PC-9 (cell line): Measurements from ENCODE around the gene FAM3D. TPM values are rescaled to one million over a fixed set of nuclear protein-coding genes. Genes with fewer than 3 reads are reported as not detected.
"Not testable (repeated sequence)": the region's sequence is repeated elsewhere in the genome, so short reads cannot be mapped to it uniquely, and the experiment has no call there.

Experiments used
- BruUV-seq: library from RNA; stranded (reverse); fragments of 400-500 nt; replicated peaks from 2 replicates; lab custom pipeline; 2021; lab: Mats Ljungman, UMichigan
- CTCF ChIA-PET: fragments of 300-600 bp; sonication (Branson Sonifier 250); formaldehyde crosslinking; loops from one replicate; lab custom pipeline; 2022; ENCODE audit warnings: antibody characterized with exemption; lab: Charles Lee
- POLR2A ChIA-PET: fragments of 300-600 bp; sonication (Branson Sonifier 250); formaldehyde crosslinking; loops from one replicate; lab custom pipeline; 2022; ENCODE audit warnings: antibody characterized with exemption; ENCODE audit not compliant: unreplicated experiment; lab: Charles Lee
- DNase-seq, 2 experiments: peaks; one replicate each; pipeline versions ENCODE4 v3.0.0 to v3.0.0-alpha.2; 2015 to 2022; ENCODE audit warnings: mixed read lengths in 1 of 2
- H2AFZ ChIP-seq: fragments of 200-600 bp; sonication (generic); 2 replicates; pipeline ENCODE4 v1.8.1; 2017; ENCODE audit warnings: antibody characterized with exemption
- H3F3A ChIP-seq: fragments of 200-600 bp; sonication (generic); 2 replicates; pipeline ENCODE4 v1.8.1; 2017; ENCODE audit warnings: antibody characterized with exemption, mild to moderate bottlenecking, low read depth; ENCODE audit not compliant: insufficient read depth
- H3K27ac ChIP-seq: fragments of 200-600 bp; sonication (generic); 2 replicates; pipeline ENCODE4 v1.6.1; 2016; ENCODE audit warnings: mixed run types
- H3K27me3 ChIP-seq: fragments of 200-600 bp; sonication (generic); 2 replicates; pipeline ENCODE4 v1.6.1; 2016; ENCODE audit warnings: low read depth, mixed run types; ENCODE audit not compliant: insufficient read depth
- H3K36me3 ChIP-seq: fragments of 200-600 bp; sonication (generic); 2 replicates; pipeline ENCODE4 v1.6.1; 2016; ENCODE audit warnings: low read depth, mixed run types
- H3K4me1 ChIP-seq: fragments of 200-600 bp; sonication (generic); replicated peaks from 2 replicates; pipeline ENCODE4 v1.6.1; 2016; ENCODE audit warnings: mixed run types; ENCODE audit not compliant: insufficient read depth
- H3K4me2 ChIP-seq: fragments of 200-600 bp; sonication (generic); 2 replicates; pipeline ENCODE4 v1.6.1; 2017; ENCODE audit warnings: mixed run types
- H3K4me3 ChIP-seq: fragments of 200-600 bp; sonication (generic); 2 replicates; pipeline ENCODE4 v1.6.1; 2016; ENCODE audit warnings: mixed run types
- H3K79me2 ChIP-seq: fragments of 200-600 bp; sonication (generic); 2 replicates; pipeline ENCODE4 v1.6.1; 2017; ENCODE audit warnings: low read depth, mixed run types
- H3K9me2 ChIP-seq: fragments of 200-600 bp; sonication (generic); 2 replicates; pipeline ENCODE4 v1.8.1; 2017; ENCODE audit warnings: mild to moderate bottlenecking; ENCODE audit not compliant: insufficient read depth
- H3K9me3 ChIP-seq: fragments of 200-600 bp; sonication (generic); 2 replicates; pipeline ENCODE4 v1.8.1; 2016; ENCODE audit warnings: low read depth; ENCODE audit not compliant: insufficient read depth
- H4K20me1 ChIP-seq: fragments of 200-600 bp; sonication (generic); 2 replicates; pipeline ENCODE4 v1.8.1; 2017; ENCODE audit not compliant: insufficient read depth
- CTCF ChIP-seq: fragments of 200-600 bp; sonication (generic); conservative IDR thresholded peaks from 2 replicates; pipeline ENCODE4 v1.6.1; 2017; ENCODE audit warnings: mixed run types, antibody characterized with exemption, mild to moderate bottlenecking, moderate library complexity
- EZH2 ChIP-seq: fragments of 200-600 bp; sonication (generic); IDR thresholded peaks from 2 replicates; pipeline ENCODE4 v1.8.0; 2017; ENCODE audit warnings: antibody characterized with exemption, low read depth
- intact Hi-C: fragments of 100-400 bp; cut with micrococcal nuclease; formaldehyde crosslinking; loops from one replicate; pipeline ENCODE4 v1.10.0; 2022; ENCODE audit not compliant: unreplicated experiment
- total RNA-seq: library from RNA; stranded (reverse); gene quantifications from 2 replicates; pipeline ENCODE4 v1.2.3, GENCODE V29; 2021

FAM3D gene
- total RNA-seq, 1 experiment from 2014 or later: not detected

DNA sequence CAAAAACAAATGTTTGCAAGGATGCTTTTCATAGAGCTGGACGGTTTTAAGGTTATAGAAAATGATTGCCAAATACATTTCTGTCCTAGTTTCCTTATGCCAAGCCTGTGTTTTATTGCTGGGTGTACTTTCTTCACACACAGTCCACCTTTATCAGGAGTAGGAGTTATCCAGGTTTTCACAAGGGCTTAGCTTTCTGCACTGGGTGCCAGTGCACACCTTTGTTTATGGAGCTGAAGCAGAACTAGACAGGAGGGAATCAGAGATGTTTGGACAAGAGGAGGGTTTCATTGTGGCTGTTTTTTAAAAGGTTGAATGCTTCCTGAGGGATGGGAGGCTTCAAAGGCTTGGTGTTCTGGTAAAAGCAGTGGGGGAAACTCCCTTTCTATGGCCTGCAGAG lies 29.5 kb upstream of the FAM3D start:
- POLR2A ChIA-PET: interaction anchor here (0.7 kb wide), 1 partner anchor 228 kb away, joined by 5 read pairs; no protein-coding TSS in a partner anchor
- no TSS peak for BruUV-seq

DNA sequence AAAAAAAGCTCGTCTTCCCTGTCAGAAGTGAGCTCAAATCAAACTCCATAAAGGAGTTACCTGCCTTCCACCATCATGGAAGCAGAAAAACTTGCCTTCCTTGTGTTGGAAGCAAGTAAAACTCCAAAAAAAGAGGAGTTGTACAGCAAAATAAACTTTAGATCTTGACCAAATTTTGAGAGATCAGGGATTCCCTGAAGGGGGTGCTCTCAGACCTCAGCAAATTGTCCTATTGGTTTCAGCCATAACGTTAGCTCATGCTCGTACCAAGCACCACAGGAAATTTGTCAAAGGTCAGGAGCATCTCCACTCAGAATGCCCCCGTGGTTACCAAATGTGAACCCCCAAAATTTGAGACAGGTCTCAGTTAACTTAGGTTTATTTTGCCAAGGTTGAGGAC lies 28.7 kb upstream of the FAM3D start:
- BruUV-seq, H3K9me3 ChIP-seq, POLR2A ChIA-PET, H3K4me1 ChIP-seq, H3K36me3 ChIP-seq, H3K4me2 ChIP-seq, H3K27ac ChIP-seq, H3F3A ChIP-seq, H3K27me3 ChIP-seq, H3K4me3 ChIP-seq, CTCF ChIA-PET, H3K79me2 ChIP-seq, intact Hi-C loops, DNase-seq, H4K20me1 ChIP-seq, H2AFZ ChIP-seq, H3K9me2 ChIP-seq: not testable (repeated sequence)

More for the DNA sequence above, 29.5 kb upstream of the FAM3D start:
- Histone ChIP-seq H3K27ac (no peak overlapping the region), H2AFZ (no peak overlapping the region), H4K20me1 (no peaks in the 10 kb centered on the region), H3F3A (no peaks in the 10 kb centered on the region), H3K27me3 (no peaks in the 10 kb centered on the region), H3K4me3 (no peak overlapping the region), H3K9me2 (no peaks in the 10 kb centered on the region), H3K9me3 (peaks cover 2% of the 10 kb centered on the region), H3K4me1 (no peaks in the 10 kb centered on the region), H3K79me2 (no peaks in the 10 kb centered on the region), H3K4me2 (no peak overlapping the region), H3K36me3 (no peaks in the 10 kb centered on the region)
- intact Hi-C loops: no loop called here
- TF ChIP-seq CTCF: no peak
- TF ChIP-seq EZH2: no peak
- CTCF ChIA-PET: no interaction called here
- DNase-seq: no peak

GRCh38 chr3:58693940-58694850 lies 27.6 kb upstream of the FAM3D start:
- DNase-seq: no peak
- peaks cover 7% of the 10 kb centered on the region for H3K9me3 ChIP-seq
- H4K20me1 ChIP-seq: no peaks in the 10 kb centered on the region
- CTCF ChIA-PET: no interaction called here
- no peaks in the 10 kb centered on the region for H3K4me1 ChIP-seq
- H3K9me2 ChIP-seq: no peaks in the 10 kb centered on the region
- TF ChIP-seq EZH2 (no peak), CTCF (no peak)
- no peaks in the 10 kb centered on the region for H3K79me2 ChIP-seq
- no peak overlapping the region for H3K4me3 ChIP-seq
- BruUV-seq: no TSS peak
- no peak overlapping the region for H2AFZ ChIP-seq
- intact Hi-C loops: no loop called here
- no peaks in the 10 kb centered on the region for H3K27me3 ChIP-seq
- H3K36me3 ChIP-seq: no peaks in the 10 kb centered on the region
- H3K4me2 ChIP-seq: no peak overlapping the region
- H3K27ac ChIP-seq: no peak overlapping the region
- POLR2A ChIA-PET: no interaction called here
- H3F3A ChIP-seq: no peaks in the 10 kb centered on the region
